HG03442 (cell line): ENCODE data around the gene CAPRIN2.
A peak's percentile ranks its signal among the peaks of the same experiment; 100 is the strongest.

Source experiments
- ATAC-seq: cut with Tn5 transposase; IDR thresholded peaks from one replicate; pipeline ENCODE4 v1.9.1; 2021; ENCODE audit warnings: mild to moderate bottlenecking, moderate library complexity; ENCODE audit not compliant: unreplicated experiment

Gene CAPRIN2, protein sequence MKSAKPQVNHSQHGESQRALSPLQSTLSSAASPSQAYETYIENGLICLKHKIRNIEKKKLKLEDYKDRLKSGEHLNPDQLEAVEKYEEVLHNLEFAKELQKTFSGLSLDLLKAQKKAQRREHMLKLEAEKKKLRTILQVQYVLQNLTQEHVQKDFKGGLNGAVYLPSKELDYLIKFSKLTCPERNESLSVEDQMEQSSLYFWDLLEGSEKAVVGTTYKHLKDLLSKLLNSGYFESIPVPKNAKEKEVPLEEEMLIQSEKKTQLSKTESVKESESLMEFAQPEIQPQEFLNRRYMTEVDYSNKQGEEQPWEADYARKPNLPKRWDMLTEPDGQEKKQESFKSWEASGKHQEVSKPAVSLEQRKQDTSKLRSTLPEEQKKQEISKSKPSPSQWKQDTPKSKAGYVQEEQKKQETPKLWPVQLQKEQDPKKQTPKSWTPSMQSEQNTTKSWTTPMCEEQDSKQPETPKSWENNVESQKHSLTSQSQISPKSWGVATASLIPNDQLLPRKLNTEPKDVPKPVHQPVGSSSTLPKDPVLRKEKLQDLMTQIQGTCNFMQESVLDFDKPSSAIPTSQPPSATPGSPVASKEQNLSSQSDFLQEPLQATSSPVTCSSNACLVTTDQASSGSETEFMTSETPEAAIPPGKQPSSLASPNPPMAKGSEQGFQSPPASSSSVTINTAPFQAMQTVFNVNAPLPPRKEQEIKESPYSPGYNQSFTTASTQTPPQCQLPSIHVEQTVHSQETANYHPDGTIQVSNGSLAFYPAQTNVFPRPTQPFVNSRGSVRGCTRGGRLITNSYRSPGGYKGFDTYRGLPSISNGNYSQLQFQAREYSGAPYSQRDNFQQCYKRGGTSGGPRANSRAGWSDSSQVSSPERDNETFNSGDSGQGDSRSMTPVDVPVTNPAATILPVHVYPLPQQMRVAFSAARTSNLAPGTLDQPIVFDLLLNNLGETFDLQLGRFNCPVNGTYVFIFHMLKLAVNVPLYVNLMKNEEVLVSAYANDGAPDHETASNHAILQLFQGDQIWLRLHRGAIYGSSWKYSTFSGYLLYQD

DNA sequence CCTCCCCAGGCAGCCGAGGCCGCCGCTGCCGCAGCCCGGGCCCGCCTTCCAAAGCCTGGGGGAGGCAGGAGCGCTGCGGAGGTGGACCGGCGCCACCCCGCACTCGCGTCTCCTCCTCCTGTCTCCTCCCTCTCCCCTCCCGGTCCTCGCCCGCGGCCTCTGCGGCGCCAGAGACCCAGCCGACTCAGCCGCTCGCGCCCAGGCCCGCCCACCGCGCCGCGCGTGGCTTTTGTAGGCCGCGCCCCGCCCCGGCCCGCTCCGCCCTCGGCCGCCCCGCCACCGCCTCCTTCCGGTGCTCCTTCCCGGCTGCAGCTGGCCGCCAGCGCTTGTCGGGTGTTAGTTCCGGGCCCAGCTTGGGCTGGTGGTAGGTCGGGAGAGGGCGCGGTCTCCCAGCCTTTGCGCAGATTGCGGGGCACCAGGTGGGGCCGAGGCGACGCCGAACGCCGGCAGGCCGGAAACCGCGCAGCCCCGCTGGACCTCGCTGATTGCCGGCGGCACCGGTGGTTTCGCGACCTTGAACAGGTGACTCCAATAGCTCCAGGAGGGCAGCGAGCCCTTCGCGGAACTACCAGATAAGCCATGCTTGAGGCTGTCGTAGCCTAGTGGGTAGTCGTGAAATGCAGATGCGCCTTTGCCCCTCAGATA, at the start of gene CAPRIN2:
CAPRIN2 (minus strand) TSS at position 202 of the 645 bp plus-strand sequence. CDS start 1,431 bp downstream, outside the sequence.
- peak; percentile 94 for ATAC-seq

DNA sequence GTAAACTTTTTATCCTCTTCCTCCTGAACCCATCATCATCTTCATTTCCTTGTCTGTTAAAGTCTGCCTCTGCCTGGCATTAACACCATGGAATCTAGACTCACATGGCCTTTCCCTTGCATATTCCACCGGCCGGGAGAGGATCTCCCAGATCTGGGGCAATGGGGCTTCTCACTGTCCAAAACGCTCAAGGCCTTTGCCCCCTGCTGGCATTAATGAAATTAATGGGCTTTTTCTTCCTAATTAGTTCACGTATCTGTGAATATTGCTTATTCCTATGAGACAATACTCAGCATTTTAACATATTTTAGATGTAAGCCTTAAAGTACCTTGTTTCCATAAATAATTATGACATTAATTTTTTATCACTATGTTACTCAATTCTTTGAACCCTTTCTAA, 42.9 kb upstream of the CAPRIN2 start:
- ATAC-seq: no peak

DNA sequence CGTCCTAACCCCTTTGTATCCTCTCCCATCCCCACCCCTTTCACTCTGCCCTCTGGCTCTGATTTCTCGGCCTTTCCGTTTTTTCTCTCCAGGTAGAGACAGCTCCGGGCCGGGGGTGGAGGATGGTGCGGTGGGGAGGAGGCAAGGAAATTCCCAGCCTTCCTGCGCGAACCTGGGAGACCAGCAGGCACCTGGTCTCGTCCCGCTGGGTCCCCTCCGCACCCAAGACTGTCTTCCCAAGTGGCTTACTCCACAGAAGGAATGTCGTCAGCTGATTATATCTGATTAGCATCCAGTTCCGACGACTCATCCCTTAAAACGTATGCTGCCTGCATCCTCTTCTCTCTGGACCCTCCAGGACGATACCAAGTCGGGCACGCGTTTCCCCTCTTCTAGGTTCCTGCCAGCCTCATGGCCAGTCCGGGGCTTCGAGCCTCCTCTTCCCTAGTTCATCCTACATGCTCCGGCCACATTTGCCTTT, 42.2 kb upstream of the CAPRIN2 start:
- ATAC-seq: no peak

DNA sequence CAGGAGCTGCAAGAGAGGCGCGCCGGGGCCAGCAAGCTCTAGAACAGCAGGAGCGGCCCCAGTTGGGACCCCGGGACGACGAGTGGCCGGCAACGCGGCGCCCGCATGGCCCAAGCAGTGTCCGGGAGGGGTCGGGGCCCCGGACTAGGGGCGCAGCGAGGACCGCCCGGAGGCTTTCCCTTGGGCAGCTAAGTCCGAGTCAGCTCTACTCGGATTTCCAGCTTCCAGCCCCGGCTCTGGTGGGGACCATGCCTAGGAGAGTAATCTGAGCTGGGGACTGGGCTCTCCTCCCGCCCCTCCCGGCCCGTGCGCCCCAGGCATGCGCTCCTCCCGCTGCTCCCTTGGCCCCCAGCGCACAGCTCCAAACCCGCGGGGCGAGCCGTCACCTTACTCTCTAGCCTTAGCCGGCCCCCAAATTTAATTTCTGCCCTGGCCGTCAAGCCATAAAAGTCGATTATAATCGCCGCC, 41.6 kb upstream of the CAPRIN2 start:
- peak; percentile 11 for ATAC-seq

DNA sequence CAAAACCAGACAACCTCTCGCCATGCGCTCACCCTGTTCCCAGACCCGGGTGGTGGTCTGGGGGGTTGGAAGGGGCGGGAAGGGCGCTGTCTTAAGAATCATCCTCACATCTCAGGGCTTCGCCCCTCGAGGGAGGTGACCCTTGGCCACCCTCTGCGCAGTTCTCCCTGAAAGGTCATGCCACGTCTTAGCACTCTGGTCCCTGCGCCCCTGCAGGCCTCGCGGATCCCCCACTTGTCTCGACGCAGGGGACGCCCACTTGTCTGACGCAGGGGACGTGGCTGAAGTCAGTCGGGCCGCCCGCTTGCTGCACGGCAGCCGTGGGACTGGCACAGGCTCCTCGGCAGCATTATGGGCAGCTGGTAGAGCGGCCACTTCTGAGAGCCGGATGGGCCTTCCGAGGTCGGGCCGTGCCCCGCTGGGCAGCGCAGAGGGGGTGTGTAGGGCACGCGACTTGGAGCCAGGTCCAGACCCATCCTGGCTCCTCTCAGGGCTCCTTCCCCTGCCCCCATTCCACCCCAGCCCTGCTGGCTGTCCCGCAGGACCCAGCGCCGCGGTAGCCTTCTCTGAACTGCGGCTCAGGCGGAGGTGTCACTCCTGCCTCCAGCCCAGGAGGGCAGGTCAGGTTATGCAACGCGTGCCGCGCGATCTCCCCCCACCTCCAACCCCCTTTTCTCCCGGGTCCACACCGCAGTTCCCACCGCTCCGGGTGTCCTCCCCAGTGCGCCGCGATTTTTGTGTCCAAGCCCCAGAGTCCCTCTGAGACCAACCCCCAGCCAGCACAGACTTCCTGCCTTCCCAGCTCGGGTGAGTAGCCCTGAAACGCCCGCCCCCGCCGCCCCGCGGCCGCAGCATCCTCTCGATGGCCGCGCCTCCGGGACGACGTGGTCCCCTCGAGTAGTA, 40.9 kb upstream of the CAPRIN2 start:
- peak; percentile 92 for ATAC-seq

DNA sequence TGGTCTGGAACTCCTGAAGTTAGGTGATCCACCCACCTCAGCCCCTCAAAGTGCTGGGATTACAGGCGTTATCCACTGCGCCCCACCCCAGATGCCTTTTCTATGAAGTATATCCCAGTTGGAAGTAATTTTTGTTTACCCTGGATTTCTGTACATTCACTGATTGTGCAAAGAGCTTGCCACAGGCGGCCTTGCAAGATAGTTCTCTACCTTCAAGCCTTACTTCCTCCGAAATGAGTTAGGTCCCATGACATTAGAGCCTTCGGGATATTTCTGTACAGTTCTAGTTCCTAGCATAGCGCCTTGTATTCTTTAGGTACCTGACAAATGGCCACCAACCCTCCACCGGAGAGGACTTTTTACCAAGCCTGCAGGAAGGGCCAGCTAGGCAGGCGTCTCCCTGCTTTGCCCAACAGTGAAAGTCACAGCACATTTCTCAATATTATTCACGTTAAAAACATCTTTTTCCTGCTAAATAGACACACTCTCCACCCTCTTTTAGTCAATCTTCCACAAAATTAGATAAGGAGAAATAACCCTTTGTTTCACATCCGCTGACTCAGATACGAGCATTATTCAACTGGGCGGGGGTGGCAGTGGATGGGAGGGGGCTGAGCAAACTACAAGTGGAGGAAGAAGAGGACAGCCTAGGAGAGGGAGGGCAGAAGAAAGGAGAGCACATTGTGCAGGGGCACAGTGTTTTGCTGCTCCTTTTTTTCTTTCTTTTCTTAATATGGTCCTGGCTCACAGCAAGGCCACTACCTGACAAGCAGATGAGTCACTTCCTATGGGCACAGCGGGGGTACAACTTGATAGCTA, 40.0 kb upstream of the CAPRIN2 start:
- no peak for ATAC-seq

DNA sequence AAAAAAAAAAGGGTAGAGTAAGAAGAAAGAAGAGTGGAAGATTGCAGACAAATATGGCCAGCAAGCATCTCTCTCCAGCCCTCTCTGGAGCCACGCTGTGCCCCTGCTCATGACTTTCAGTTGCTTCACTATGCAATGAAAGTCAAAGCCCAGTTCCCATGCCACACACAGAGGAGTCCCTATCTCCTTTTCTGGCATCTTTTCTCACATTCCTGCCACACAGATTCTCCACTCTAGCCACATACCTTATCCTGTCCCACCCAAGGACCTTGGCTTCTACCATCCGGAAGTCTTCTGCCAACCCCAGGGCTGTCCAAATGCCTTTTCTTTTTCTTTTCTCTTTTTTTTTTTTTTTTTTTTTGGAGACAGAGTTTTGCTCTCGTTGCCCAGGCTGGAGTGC, 39.3 kb upstream of the CAPRIN2 start:
- ATAC-seq: no peak

DNA sequence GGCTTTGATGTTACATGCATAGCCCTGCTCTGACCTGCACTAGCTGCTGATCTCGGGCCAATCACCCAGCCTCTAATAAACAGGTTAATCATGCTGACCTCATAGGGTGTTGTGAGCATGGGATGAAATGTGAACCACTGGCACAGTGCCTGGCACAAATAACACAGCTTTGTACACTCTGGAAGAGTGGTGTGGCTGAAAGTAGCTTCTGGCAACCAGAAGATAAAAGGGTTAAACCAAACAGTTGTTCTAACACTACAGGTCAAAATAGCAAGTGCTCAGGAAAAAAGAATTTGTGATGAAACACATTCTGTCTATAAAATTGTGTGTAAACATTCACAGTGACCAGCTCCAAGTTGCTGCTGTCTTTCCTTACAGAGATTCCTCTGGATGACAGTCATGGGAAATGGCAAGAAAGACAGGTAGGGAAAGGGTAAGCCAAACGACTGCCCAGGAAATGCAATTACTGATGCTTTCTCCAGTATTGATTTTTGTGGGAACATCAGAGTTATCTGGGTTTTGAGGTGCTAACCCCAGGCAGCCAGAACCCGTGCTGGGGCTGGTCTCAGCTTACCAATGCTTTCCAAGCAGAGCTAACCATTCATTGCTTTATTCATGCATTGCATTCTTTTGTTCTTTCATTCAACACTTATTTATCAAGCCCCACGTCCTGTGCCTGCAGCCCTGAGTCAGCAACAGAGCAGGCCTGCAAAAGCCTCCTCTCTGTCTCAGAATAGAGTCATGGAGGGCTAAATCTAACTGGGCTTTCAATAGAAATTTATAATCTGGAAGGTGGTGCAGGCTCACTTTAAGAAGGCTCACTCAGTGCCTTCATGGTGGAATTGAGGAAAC, 38.1 kb upstream of the CAPRIN2 start:
- no peak for ATAC-seq

DNA sequence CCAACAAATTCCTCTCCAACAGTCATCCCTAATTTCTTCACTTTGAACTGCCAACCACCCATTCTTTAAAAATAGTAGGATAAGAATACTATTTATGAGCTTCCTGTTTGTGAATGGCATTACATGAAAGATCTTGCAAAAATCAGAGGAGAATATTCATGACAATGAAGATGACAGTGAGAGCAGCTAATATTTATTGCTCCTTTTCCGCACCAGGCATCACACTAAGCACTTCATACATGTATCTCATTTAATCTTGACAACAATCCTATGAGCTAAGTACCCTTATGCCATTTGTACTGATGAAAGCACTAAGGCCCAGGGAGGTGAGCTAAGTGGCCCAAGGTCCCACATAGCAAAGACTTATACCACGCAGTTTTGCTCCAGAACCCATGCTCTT, 37.3 kb upstream of the CAPRIN2 start:
- no peak for ATAC-seq

DNA sequence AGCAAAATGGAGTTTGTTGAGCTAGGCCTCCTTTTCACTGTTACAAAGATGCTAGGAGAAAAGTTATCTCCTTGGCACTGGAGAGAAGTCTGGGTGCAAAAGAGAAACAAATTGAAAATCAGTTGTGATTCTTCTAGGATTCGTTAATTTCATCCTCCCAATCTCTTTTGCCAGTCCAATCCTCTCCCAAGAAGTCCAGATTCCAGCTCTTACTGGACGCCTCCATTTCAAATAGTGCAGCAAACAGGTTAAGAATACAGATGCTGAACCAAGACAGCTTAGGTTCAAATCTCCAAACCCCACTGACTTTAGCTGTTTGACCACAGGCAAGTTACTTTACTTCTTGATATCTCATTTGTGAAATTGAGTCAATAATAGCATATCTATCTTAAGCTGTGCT, 34.0 kb upstream of the CAPRIN2 start:
- no peak for ATAC-seq

DNA sequence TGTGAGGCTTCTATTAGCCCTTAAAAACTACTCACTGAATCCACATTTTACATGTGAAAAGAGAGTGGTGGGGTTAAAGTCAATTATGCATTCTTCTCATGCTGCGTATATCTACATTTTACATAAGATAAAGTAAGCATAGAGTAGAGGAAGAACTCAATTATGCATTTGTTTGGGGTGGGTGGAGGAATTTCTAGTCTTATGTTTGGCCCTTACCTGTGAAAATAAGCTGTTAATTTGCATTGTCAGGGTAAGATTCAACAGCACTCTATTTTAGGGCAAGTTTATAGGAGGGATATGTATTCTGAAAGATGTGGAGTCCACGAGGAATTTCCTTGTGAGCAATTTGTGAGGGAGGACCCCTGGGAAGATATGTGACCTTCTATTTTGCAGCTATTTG, 30.9 kb upstream of the CAPRIN2 start:
- no peak for ATAC-seq

DNA sequence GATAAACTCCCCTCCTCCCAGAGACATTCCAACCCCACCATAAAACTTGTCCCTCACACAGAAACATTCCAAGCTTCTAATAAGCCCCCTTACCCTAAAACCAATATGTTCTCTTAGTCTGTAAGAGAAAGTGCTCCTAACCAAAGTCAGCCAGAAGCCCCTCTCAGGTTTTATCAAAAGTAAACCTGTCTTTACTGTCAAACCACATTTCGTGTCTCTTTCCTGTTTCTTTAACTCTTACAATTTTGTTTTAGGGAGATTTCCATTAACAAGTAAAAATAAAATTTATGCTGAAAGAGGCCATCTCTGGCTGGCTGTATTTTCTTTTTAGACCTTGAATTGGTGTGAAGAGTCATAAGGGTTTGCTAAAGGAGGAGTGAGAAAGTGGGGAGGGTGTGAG, 29.8 kb upstream of the CAPRIN2 start:
- no peak for ATAC-seq

DNA sequence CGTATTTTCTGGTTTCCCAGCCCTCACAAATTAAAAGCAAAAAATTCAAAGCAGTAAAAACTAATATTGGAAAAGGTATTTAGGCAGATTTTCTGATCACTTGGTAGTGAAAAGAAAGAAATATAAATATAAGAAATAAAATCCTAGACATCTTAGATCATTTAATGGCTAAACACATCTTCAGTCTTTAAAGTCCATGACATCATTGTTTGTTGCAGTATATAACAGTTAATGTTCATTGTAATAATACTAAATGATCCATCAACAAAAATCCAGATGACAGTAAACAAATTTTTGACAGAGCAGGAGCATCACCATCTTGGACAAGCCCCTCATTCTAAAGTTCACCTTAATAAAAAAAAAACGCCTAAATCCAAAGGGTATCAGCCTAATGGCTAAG, 29.2 kb upstream of the CAPRIN2 start:
- no peak for ATAC-seq

DNA sequence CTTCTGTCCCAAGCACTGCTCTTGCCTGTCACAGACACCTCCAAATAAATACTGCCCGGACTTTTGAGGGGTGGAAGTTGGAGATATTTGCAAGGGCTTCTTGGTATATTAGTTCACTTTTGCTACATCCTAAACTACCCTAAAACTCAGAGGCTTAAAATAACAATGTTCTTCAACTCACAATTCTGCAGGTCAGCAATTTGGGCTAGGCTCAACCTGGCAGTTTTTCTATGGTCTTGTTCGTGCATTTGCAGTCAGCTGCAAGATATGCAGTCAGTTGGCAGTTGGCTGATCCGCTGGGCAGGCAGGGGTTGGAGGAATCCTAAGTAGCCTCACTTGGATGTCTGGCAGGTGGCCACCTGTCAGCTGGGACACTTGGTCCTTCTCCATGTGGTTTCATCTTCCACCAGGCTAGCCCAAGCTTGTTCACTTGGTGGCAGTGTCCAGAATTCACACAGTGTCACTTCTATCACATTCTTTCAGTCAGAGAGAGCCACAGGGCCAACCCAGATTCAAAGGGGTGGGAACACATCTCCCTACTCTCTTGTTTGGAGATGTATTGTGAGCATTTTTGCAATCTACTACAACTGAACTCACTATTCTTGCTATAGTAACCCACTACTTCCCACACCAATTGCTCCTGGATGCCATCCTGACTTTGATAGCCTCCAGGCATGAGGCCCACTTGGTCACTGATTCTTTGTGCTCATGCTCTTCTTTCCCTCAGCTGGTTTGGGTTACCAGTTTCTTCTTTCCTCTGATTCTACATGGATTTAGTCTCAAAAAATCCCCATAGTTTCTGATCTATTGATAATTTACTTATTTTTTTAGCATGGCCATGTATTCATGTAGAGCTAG, 27.8 kb upstream of the CAPRIN2 start:
- no peak for ATAC-seq

DNA sequence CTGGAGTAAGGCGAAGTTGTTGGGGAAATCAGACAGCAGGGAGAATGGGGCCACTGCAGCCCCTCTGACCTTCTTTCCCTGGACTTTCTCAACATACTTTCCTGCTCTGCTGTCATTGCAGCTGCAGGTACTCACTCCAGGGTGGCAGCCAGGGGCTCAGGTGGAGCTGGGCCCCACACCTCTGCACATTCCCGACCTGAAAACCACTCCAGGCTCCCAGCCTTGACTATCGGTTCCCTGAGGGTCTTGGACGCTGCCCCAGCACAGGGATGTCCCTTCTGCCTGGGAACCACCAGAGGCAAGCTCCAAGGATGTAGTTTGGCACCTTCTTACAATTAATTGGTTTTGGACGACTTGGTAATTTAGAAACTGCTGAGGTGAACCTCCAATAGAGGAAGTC, 24.8 kb upstream of the CAPRIN2 start:
- no peak for ATAC-seq

DNA sequence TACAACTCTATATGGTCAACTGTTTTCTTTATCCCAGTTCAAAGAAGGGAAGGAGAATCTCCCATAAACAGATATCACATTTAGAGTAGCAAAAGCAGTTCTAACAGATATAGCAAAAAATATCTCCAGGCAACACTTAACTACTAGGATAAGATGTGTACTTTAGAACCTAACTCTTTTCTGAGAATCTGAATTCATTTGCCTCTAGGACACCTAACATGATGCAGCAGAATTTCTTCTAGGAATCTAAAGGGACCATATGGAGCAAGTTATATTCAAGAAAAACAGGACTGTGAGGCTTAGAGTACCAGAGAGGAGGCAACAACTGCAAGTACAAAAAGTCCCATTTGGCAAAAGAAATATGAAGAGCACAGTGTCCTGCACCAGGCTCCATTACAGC, 24.4 kb upstream of the CAPRIN2 start:
- no peak for ATAC-seq

DNA sequence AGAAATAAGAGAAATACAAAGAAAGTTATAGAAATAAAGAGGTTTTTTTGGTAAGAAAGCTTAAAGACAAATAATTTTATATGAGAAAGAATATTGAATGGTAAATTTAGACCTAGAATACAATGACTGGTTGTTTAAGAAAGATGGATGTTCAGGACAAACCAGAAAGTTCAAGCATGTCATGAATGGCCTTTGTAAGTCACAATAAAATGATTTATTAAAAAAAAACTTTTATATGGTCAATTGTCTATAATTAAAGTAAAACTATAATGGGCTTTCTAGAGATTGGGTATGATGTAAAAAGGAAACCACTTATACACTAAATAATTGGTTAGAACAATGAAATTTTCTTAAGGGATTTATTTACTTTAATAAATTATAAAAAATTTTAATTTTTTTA, 19.8 kb upstream of the CAPRIN2 start:
- ATAC-seq: no peak
